Nephron (organoid): ENCODE results near the gene PROX1.

Experiments used
- H3K27ac Mint-ChIP-seq, 3 experiments: 2 replicates each; pipeline ENCODE4 v1.8.0; 2020; ENCODE audit warnings: mixed read lengths in 3 of 3, mild to moderate bottlenecking in 2 of 3, moderate library complexity in 1 of 3
- H3K27me3 Mint-ChIP-seq: 2 replicates; pipeline ENCODE4 v1.8.0; 2021; ENCODE audit warnings: low read depth, mild to moderate bottlenecking, moderate library complexity, mixed read lengths
- H3K36me3 Mint-ChIP-seq: 2 replicates; pipeline ENCODE4 v1.8.0; 2020; ENCODE audit warnings: low read depth, mixed read lengths
- H3K4me1 Mint-ChIP-seq: 2 replicates; pipeline ENCODE4 v1.8.0; 2020; ENCODE audit warnings: mixed read lengths
- H3K4me3 Mint-ChIP-seq, 3 experiments: 2 replicates each; pipeline ENCODE4 v1.8.0; 2020; ENCODE audit warnings: mild to moderate bottlenecking in 3 of 3, mixed read lengths in 3 of 3, moderate library complexity in 2 of 3
- H3K9me3 Mint-ChIP-seq: 2 replicates; pipeline ENCODE4 v1.8.0; 2020; ENCODE audit warnings: mixed read lengths
- CTCF ChIP-seq, 3 experiments: fragments of 200-600 bp; sonication (generic); IDR thresholded peaks; one replicate each; pipeline ENCODE4 v1.5.0; 2021; ENCODE audit warnings: antibody characterized with exemption in 3 of 3; ENCODE audit not compliant: unreplicated experiment in 3 of 3

PROX1 gene

DNA sequence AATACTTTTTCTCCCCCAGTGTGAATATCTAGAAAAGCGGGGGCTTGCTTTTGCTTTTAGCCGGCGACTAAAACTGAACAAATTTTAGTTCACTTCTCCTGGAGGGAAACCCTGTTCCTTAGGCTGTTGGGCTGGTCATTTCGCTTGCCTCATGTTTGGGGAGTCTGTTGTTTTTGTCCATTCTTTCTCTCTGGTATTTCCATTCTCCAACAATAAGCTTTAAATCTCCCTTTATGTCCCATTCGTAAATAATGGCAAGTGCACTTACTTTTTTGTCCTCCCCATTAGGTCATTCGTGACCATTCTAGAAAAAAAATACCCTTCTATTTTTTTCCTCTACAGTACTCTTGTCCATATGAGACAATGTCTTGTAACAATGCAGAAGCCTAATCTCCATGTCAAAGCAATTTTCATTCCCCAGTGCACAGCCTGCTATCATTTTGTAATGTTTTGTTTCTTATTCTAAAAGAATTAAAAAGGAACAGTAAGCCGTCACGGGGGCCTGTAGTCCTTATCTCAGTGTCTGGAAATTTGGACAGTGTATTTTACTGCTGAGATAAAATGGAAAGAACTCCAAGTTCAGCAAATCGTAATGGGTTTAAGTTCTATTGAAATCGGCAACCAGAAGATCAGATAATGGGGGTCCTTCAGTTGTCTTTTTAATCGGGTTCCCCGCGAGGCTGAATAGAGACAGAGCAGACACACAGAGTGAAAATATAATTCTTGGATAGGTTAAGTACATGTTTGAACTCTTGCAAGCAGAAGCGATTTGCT, 21.8 kb downstream of the PROX1 start:
- Mint-ChIP-seq H3K27me3 (peaks cover 4% of the 10 kb centered on the region), H3K4me3 (peak overlapping the region in 1 of 3 experiments; percentile 8), H3K36me3 (peaks cover 36% of the 10 kb centered on the region), H3K4me1 (peaks cover 19% of the 10 kb centered on the region), H3K9me3 (no peaks in the 10 kb centered on the region), H3K27ac (no peak overlapping the region)
- TF ChIP-seq CTCF (IDR thresholded peaks at IDR 0.05; ENCODE audit: unreplicated experiment in 3 of 3): no peak

DNA sequence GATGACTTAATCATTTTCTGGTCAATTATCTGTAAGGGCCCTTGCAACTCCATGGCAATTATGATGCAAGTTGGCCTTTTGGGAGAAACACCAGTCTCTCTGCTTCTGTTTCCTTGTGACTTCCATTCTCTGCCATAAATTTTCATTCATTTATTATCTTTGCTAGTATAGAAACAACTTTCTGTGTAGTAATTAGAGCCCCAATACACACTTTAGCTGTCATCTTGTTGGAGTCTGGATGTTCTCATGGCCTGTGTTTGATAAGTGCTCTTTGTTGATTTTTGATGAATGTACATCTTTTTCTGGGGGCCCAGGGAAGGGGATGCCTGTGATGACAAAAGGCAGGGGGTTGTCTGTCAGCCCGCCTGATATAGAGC, 22.4 kb downstream of the PROX1 start:
- Mint-ChIP-seq H3K4me3 (no peak overlapping the region), H3K9me3 (no peaks in the 10 kb centered on the region), H3K27me3 (peaks cover 4% of the 10 kb centered on the region), H3K36me3 (peaks cover 40% of the 10 kb centered on the region), H3K4me1 (peaks cover 22% of the 10 kb centered on the region), H3K27ac (no peak overlapping the region)
- TF ChIP-seq CTCF (IDR thresholded peaks at IDR 0.05; ENCODE audit: unreplicated experiment in 3 of 3): no peak

DNA sequence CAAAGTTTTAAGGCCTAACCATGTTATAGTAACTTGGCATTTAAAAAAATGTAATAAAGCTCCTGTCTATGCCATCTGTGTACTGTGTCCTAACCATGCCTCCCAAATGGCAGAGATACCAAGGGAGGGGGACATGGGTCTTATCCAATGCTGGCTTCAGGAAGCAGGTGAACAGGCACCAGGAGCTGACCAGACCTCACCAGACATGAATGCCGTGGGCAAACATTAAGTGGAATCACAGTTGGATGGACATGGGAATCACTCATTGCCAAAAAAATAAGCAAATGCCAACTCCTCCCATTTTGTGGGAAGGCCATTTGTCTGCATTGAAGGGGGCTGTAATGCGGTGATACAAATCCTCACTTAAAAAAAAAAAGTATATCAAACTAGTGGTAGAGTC, 22.9 kb downstream of the PROX1 start:
- Mint-ChIP-seq H3K36me3 (peaks cover 41% of the 10 kb centered on the region), H3K27ac (no peak overlapping the region), H3K9me3 (no peaks in the 10 kb centered on the region), H3K4me3 (no peak overlapping the region), H3K4me1 (peaks cover 25% of the 10 kb centered on the region), H3K27me3 (peaks cover 2% of the 10 kb centered on the region)
- TF ChIP-seq CTCF (IDR thresholded peaks at IDR 0.05; ENCODE audit: unreplicated experiment in 3 of 3): no peak

DNA sequence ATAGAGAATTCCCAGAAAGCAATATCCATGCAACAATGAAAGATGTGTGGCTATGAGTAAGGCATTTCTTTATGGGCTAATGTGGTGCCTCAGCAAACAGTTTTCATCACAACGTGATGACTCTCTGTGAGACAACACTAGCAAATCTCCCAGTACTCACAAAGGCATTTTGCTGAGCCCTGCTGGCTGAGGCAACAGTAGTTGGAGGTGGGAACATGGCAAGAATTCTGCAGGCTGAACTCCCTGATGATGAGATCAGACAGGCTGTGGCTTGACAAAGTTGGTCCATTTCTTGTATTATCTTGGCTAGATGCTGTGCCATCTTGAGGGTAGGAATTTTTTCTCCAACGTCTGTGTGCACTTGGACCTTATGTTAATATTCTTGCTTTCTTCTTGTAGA, 24.6 kb downstream of the PROX1 start:
- peaks cover 39% of the 10 kb centered on the region for H3K4me1 Mint-ChIP-seq
- H3K36me3 Mint-ChIP-seq: peaks cover 36% of the 10 kb centered on the region
- H3K9me3 Mint-ChIP-seq: no peaks in the 10 kb centered on the region
- H3K27me3 Mint-ChIP-seq: no peaks in the 10 kb centered on the region
- H3K4me3 Mint-ChIP-seq: no peak overlapping the region
- TF ChIP-seq CTCF (IDR thresholded peaks at IDR 0.05; ENCODE audit: unreplicated experiment in 3 of 3): no peak
- no peak overlapping the region for H3K27ac Mint-ChIP-seq

DNA sequence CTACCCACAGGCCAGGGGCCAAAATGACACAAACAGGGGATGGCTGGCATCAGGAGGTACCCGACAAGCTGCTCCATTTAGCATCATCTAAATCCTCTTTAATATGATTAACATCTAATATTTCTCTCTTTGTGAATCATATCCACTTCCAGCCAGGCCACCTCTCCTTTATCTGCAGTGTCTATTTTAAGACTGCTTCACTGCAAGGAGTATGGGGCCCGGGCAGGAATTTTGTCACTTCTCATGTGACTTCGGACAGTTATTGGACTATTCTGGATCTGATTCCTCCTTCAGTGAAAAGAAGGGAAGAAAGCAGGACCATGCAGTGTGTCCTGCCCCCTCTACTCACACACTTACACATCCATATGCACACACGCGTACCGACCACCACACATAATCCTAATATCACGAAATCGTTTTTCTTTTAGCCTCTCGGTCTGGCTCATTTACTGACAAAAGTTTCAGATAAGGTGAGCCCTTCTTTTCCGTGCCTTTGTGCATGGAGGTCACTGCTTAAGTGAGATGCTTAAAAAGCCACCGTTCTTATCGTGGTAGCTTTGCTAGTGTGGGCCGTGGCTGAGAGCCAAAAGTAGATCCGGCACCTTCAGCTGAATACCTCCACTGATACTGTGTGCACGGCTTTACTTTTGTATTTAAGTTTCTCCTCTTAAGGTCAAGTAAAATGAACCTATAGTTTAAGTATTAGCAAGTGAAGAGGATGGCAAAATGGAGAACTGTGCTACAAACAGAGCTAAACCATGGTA, 26.0 kb downstream of the PROX1 start:
- Mint-ChIP-seq H3K4me3 (no peak overlapping the region), H3K27me3 (no peaks in the 10 kb centered on the region), H3K4me1 (peaks cover 47% of the 10 kb centered on the region), H3K27ac (no peak overlapping the region), H3K9me3 (no peaks in the 10 kb centered on the region), H3K36me3 (peaks cover 36% of the 10 kb centered on the region)
- TF ChIP-seq CTCF (IDR thresholded peaks at IDR 0.05; ENCODE audit: unreplicated experiment in 3 of 3): no peak
